ENCODE measurements around the gene AOPEP.

Gene AOPEP

GRCh38 chr9:94736759-94737158 lies 10.3 kb downstream of the AOPEP start:
- Histone ChIP-seq H3K9me3 (ENCODE audit: control insufficient read depth, insufficient read depth, low read depth, low read length) (no peaks in the 10 kb centered on the region), H3K4me3 (ENCODE audit: low read depth, low read length) (no peak overlapping the region), H3K36me3 (ENCODE audit: control insufficient read depth in 2 of 2, insufficient read depth in 1 of 2, low read length in 2 of 2) (peaks cover 0 to 3% of the 10 kb centered on the region in 2 experiments; a peak in 2 of 3 replicates), H3K4me1 (ENCODE audit: control insufficient read depth, insufficient read depth, low read length) (peaks cover 9% of the 10 kb centered on the region; the same call in 1 of the 2 replicates), H3K27ac (ENCODE audit: extremely low read depth, low read depth, low read length) (no peak overlapping the region)
- POLR2A ChIA-PET, result no interaction called here
- TF ChIP-seq SCRT1 (tag by site-specific recombination; IDR thresholded peaks at IDR 0.05; ENCODE audit: borderline replicate concordance) (no peak), ELK4 (IDR thresholded peaks at IDR 0.05; ENCODE audit: borderline replicate concordance, low read depth, low read length) (no peak), ZNF473 (tag by site-specific recombination; IDR thresholded peaks at IDR 0.05) (no peak), ZBTB49 (tag by site-specific recombination; IDR thresholded peaks at IDR 0.05; ENCODE audit: low read depth) (no peak), ZNF169 (tag by site-specific recombination; IDR thresholded peaks at IDR 0.05) (no peak), ZNF433 (tag by site-specific recombination; IDR thresholded peaks at IDR 0.05; ENCODE audit: low read depth) (no peak), ZNF18 (tag by site-specific recombination; IDR thresholded peaks at IDR 0.05) (no peak), ZNF449 (tag by site-specific recombination; IDR thresholded peaks at IDR 0.05) (no peak), ZNF596 (tag by site-specific recombination; IDR thresholded peaks at IDR 0.05) (no peak), ZNF335 (tag by site-specific recombination; conservative IDR thresholded peaks at IDR 0.05) (no peak)
- CTCF ChIA-PET, result interaction anchor here (1.2 to 1.5 kb wide), 2 partner anchors 11 to 31 kb away, joined by 3 read pairs; no protein-coding TSS in a partner anchor

- Histone ChIP-seq H3K9me3 (ENCODE audit: control insufficient read depth, insufficient read depth, low read depth, low read length) (no peaks in the 10 kb centered on the region), H3K4me3 (ENCODE audit: low read depth, low read length) (no peak overlapping the region), H3K27ac (ENCODE audit: extremely low read depth, low read depth, low read length) (no peak overlapping the region), H3K4me1 (ENCODE audit: control insufficient read depth, insufficient read depth, low read length) (peaks cover 4% of the 10 kb centered on the region; the same call in 1 of the 2 replicates), H3K36me3 (ENCODE audit: control insufficient read depth in 2 of 2, insufficient read depth in 1 of 2, low read length in 2 of 2) (peaks cover 0 to 3% of the 10 kb centered on the region in 2 experiments; a peak in 2 of 3 replicates)
- ChIA-PET POLR2A (interaction anchor here (1.4 kb wide), 1 partner anchor 14 kb away, joined by 3 read pairs; the partner anchor contains the start of gene AOPEP), CTCF (no interaction called here)
- TF ChIP-seq GLI4 (tag by site-specific recombination; IDR thresholded peaks at IDR 0.05) (no peak), ZNF660 (tag by site-specific recombination; IDR thresholded peaks at IDR 0.05) (no peak), ZNF148 (tag by site-specific recombination; IDR thresholded peaks at IDR 0.05; ENCODE audit: borderline replicate concordance) (no peak), BCL11A (tag by site-specific recombination; IDR thresholded peaks at IDR 0.05; ENCODE audit: low read depth) (no peak), ZNF311 (tag by site-specific recombination; IDR thresholded peaks at IDR 0.05; ENCODE audit: borderline replicate concordance) (no peak), PRDM6 (tag by site-specific recombination; IDR thresholded peaks at IDR 0.05) (no peak), ZNF366 (tag by site-specific recombination; conservative IDR thresholded peaks at IDR 0.05) (no peak), GLI2 (tag by site-specific recombination; IDR thresholded peaks at IDR 0.05; ENCODE audit: borderline replicate concordance, low read depth) (no peak), SP3 (tag by site-specific recombination; IDR thresholded peaks at IDR 0.05) (no peak), CTCF (tag by site-specific recombination; IDR thresholded peaks at IDR 0.05) (no peak), FEZF1 (tag by site-specific recombination; IDR thresholded peaks at IDR 0.05) (no peak)
Observed at GRCh38 chr9:94740145-94740840, 13.8 kb downstream of the AOPEP start.

Data from HEK293 (cell line).